ENCODE measurements around the gene LYL1. TPM values are rescaled to one million over a fixed set of nuclear protein-coding genes. Genes with fewer than 3 reads are reported as not detected.

LYL1 gene
- total RNA-seq, 1 experiment from 2014 or later, result 0.24 TPM

DNA sequence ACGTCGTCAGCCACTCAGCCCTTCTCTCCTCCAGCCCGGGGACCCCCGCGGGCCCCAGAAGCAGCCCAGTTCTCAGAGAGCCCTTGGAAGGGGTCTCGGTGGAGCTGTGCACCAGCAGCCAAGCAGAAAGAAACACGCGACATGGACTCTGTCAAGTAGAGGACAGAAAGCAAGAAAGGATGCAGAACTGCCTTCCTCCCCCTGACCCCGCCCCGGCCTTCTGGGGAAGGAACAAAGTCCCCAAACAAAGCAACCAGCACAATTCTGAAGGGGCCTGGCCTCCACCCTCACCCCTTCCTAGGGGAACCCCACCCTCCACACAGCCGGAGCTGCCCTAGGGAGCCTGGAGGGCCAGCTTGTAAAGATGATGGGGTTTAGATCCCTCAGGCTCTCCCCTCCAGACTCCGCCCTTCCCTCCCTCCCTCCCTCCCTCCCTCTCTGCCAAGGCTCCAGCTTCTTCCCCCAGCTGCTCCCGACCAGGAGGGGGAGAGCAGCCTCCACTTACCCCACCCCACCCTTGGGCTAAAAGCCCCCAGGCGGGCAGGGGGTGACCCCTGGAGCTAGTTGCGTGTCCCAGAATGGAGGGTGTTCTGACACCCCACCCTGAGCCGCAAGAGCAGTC, 7.8 kb downstream of the LYL1 start:
- intact Hi-C loops (cut with micrococcal nuclease; ENCODE audit: unreplicated experiment), result loop anchor here (2.0 kb wide), 1 partner anchor 110 kb away; no protein-coding TSS in a partner anchor
- H3K4me3 ChIP-seq, result no peak overlapping the region
- no peaks in the 10 kb centered on the region for H3K9me3 ChIP-seq (ENCODE audit: insufficient read depth, low read depth)
- H3K9me2 ChIP-seq (ENCODE audit: insufficient read depth), result no peaks in the 10 kb centered on the region
- no peaks in the 10 kb centered on the region for H3K36me3 ChIP-seq (ENCODE audit: low read depth)
- ChIA-PET CTCF (interaction anchor here (0.5 to 0.6 kb wide), 2 partner anchors 109 to 210 kb away, joined by 3 read pairs; no protein-coding TSS in a partner anchor), POLR2A (ENCODE audit: unreplicated experiment) (no interaction called here)
- BruUV-seq (replicated peaks), result no TSS peak
- H4K20me1 ChIP-seq (ENCODE audit: insufficient read depth), result no peaks in the 10 kb centered on the region
- no peak overlapping the region for H3K27ac ChIP-seq
- H3K79me2 ChIP-seq (ENCODE audit: low read depth), result no peaks in the 10 kb centered on the region
- no peak overlapping the region for H3K4me2 ChIP-seq
- peaks cover 9% of the 10 kb centered on the region; the same call in 1 of the 2 replicates for H3K4me1 ChIP-seq (replicated peaks; ENCODE audit: insufficient read depth)
- no peak for DNase-seq
- no peaks in the 10 kb centered on the region for H3K27me3 ChIP-seq (ENCODE audit: insufficient read depth, low read depth)
- H3F3A ChIP-seq (ENCODE audit: insufficient read depth, low read depth), result peaks cover 5% of the 10 kb centered on the region; the same call in 1 of the 2 replicates
- no peak overlapping the region for H2AFZ ChIP-seq
- no peak for TF ChIP-seq EZH2 (IDR thresholded peaks at IDR 0.05; ENCODE audit: low read depth)

DNA sequence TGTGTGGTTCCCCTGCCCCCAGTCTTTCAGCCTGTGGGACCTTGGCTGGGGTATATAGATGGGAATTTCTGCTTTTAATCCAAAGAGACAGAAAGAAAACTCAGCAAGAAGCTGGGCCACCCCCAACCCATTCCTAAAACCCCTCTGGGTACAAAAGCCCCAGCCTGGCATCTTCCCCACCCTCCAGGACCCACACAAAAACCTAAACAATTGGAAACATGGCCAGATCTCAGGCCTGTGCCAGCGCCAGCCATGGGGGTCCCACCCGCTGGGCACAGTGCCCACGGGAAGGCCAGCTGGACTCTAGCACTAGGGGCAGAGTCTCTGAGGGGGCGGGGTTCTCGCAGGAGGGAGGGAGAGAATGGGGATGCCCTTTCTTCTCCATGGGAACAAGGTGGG, 8.6 kb downstream of the LYL1 start:
- H3K27me3 ChIP-seq (ENCODE audit: insufficient read depth, low read depth), result no peaks in the 10 kb centered on the region
- no peaks in the 10 kb centered on the region for H3K9me2 ChIP-seq (ENCODE audit: insufficient read depth)
- H2AFZ ChIP-seq, result no peak overlapping the region
- BruUV-seq (replicated peaks), result no TSS peak
- DNase-seq, result no peak
- H3K79me2 ChIP-seq (ENCODE audit: low read depth), result no peaks in the 10 kb centered on the region
- TF ChIP-seq, protein P1, sequence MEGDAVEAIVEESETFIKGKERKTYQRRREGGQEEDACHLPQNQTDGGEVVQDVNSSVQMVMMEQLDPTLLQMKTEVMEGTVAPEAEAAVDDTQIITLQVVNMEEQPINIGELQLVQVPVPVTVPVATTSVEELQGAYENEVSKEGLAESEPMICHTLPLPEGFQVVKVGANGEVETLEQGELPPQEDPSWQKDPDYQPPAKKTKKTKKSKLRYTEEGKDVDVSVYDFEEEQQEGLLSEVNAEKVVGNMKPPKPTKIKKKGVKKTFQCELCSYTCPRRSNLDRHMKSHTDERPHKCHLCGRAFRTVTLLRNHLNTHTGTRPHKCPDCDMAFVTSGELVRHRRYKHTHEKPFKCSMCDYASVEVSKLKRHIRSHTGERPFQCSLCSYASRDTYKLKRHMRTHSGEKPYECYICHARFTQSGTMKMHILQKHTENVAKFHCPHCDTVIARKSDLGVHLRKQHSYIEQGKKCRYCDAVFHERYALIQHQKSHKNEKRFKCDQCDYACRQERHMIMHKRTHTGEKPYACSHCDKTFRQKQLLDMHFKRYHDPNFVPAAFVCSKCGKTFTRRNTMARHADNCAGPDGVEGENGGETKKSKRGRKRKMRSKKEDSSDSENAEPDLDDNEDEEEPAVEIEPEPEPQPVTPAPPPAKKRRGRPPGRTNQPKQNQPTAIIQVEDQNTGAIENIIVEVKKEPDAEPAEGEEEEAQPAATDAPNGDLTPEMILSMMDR (conservative IDR thresholded peaks at IDR 0.05), result peak; percentile 34; the same call in 1 of the 2 replicates
- no peak for TF ChIP-seq EZH2 (IDR thresholded peaks at IDR 0.05; ENCODE audit: low read depth)
- peaks cover 9% of the 10 kb centered on the region; the same call in 1 of the 2 replicates for H3K4me1 ChIP-seq (replicated peaks; ENCODE audit: insufficient read depth)
- no peaks in the 10 kb centered on the region for H4K20me1 ChIP-seq (ENCODE audit: insufficient read depth)
- H3K4me2 ChIP-seq, result peak overlapping the region; percentile 13; the same call in 1 of the 2 replicates
- no peak overlapping the region for H3K4me3 ChIP-seq
- ChIA-PET CTCF (interaction anchor here (0.5 to 1.3 kb wide), 9 partner anchors 8 to 187 kb away, joined by 3 to 5 read pairs (median 4); no protein-coding TSS in a partner anchor), POLR2A (ENCODE audit: unreplicated experiment) (interaction anchor here (0.6 kb wide), 2 partner anchors 39 to 117 kb away, joined by 3 to 4 read pairs; no protein-coding TSS in a partner anchor)
- H3K27ac ChIP-seq, result no peak overlapping the region
- no peaks in the 10 kb centered on the region for H3K9me3 ChIP-seq (ENCODE audit: insufficient read depth, low read depth)
- peaks cover 5% of the 10 kb centered on the region; the same call in 1 of the 2 replicates for H3F3A ChIP-seq (ENCODE audit: insufficient read depth, low read depth)
- intact Hi-C loops (cut with micrococcal nuclease; ENCODE audit: unreplicated experiment), result loop anchor here (2.0 kb wide), 1 partner anchor 109 kb away; no protein-coding TSS in a partner anchor
- H3K36me3 ChIP-seq (ENCODE audit: low read depth), result no peaks in the 10 kb centered on the region

DNA sequence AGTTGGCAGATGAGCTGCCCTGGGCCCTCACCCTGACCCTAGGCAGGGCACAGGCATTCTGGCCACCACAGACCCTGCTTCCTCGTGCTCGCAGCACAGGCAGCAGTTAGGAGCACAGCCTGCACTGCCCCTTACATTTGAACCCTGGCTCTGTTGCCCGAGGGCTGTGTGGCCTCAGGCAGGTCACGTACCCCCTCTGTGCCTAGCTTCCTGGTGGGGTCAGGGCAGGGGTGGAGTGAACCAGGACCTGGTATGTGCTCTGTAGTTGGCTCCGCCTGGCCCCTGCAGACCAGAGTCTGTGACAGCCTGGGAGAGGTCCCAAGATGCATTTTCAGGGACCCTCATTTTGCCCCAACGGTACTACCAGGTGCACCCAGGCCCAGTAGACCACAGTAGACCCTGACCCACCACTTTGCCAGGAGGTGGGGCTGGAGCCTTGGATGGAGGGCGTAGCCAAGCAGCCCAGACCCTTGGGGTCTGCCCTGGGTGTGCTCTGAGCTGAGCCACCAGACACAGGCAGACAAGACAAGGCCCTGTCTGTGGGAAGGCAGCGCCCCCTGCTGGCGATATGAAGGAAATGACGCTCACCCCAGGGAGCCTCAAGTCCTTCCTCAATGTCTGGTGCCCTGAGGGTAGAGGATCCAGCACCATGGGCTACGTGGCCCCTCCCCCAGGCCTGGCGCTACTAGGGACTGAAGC, 9.1 kb downstream of the LYL1 start:
- Histone ChIP-seq H3K27me3 (ENCODE audit: insufficient read depth, low read depth) (no peaks in the 10 kb centered on the region), H4K20me1 (ENCODE audit: insufficient read depth) (no peaks in the 10 kb centered on the region), H3K4me3 (no peak overlapping the region), H2AFZ (no peak overlapping the region), H3K27ac (no peak overlapping the region), H3K9me2 (ENCODE audit: insufficient read depth) (no peaks in the 10 kb centered on the region), H3K79me2 (ENCODE audit: low read depth) (no peaks in the 10 kb centered on the region), H3K36me3 (ENCODE audit: low read depth) (no peaks in the 10 kb centered on the region), H3K4me2 (peak overlapping the region; percentile 13; the same call in 1 of the 2 replicates), H3F3A (ENCODE audit: insufficient read depth, low read depth) (peaks cover 5% of the 10 kb centered on the region; the same call in 1 of the 2 replicates), H3K4me1 (replicated peaks; ENCODE audit: insufficient read depth) (peaks cover 9% of the 10 kb centered on the region; the same call in 1 of the 2 replicates), H3K9me3 (ENCODE audit: insufficient read depth, low read depth) (no peaks in the 10 kb centered on the region)
- ChIA-PET CTCF (interaction anchor here (0.5 to 1.3 kb wide), 8 partner anchors 8 to 171 kb away, joined by 3 to 5 read pairs (median 4); no protein-coding TSS in a partner anchor), POLR2A (ENCODE audit: unreplicated experiment) (interaction anchor here (0.6 kb wide), 2 partner anchors 39 to 116 kb away, joined by 3 to 4 read pairs; no protein-coding TSS in a partner anchor)
- TF ChIP-seq, protein P1 (conservative IDR thresholded peaks at IDR 0.05), result peak; percentile 99
- TF ChIP-seq EZH2 (IDR thresholded peaks at IDR 0.05; ENCODE audit: low read depth), result no peak
- intact Hi-C loops (cut with micrococcal nuclease; ENCODE audit: unreplicated experiment), result loop anchor here (1.0 to 2.0 kb wide), 2 partner anchors 109 to 115 kb away; no protein-coding TSS in a partner anchor
- BruUV-seq (replicated peaks), result no TSS peak
- peak; percentile 75 for DNase-seq
